Left ventricle myocardium inferior (tissue), 1 donor: ENCODE measurements around the gene SDK2. TPM values are rescaled to one million over a fixed set of nuclear protein-coding genes. Genes with fewer than 3 reads are reported as not detected.

Experiments used
- DNase-seq: peaks from one replicate; pipeline ENCODE4 v3.0.0-alpha.2; 2020
- H3K27ac ChIP-seq: fragments of 200-600 bp; replicated peaks from 2 replicates; pipeline ENCODE4 v1.8.0; 2021
- H3K27me3 ChIP-seq: fragments of 200-600 bp; 2 replicates; pipeline ENCODE4 v1.8.0; 2021; ENCODE audit warnings: low read depth
- H3K36me3 ChIP-seq: fragments of 200-600 bp; 2 replicates; pipeline ENCODE4 v1.8.0; 2021
- H3K4me1 ChIP-seq: fragments of 200-600 bp; 2 replicates; pipeline ENCODE4 v1.8.0; 2021
- H3K4me3 ChIP-seq: fragments of 200-600 bp; 2 replicates; pipeline ENCODE4 v1.8.0; 2021; ENCODE audit warnings: mild to moderate bottlenecking, moderate library complexity
- H3K9me3 ChIP-seq: fragments of 200-600 bp; replicated peaks from 2 replicates; pipeline ENCODE4 v1.8.0; 2021
- CTCF ChIP-seq: fragments of 200-600 bp; IDR thresholded peaks from 2 replicates; pipeline ENCODE4 v1.8.0; 2021; ENCODE audit warnings: antibody characterized with exemption, mild to moderate bottlenecking, borderline replicate concordance
- intact Hi-C: fragments of 100-400 bp; cut with micrococcal nuclease; formaldehyde crosslinking; loops from one replicate; pipeline ENCODE4 v1.11.0; 2022
- total RNA-seq: library from RNA; stranded (reverse); fragmentation: NEBNext Ultra II Directional; extraction: Animal tissue kit (Norgen Biotek cat#: 25700); gene quantifications from one replicate; pipeline ENCODE4 v1.2.1, GENCODE V29; 2021
- donor health status: DM: no; HTN: yes; CAD: no; lungs with severe emphysema.

Gene SDK2
- total RNA-seq, 1 donor from 2014 or later, result 2.2 TPM

- Histone ChIP-seq H3K9me3 (peaks cover 15% of the 10 kb centered on the region), H3K4me3 (no peak overlapping the region), H3K27ac (no peak overlapping the region), H3K36me3 (no peaks in the 10 kb centered on the region), H3K27me3 (peaks cover 66% of the 10 kb centered on the region), H3K4me1 (no peaks in the 10 kb centered on the region)
- intact Hi-C loops, result no loop called here
- DNase-seq, result no peak
- TF ChIP-seq CTCF, result no peak
Observed at GRCh38 chr17:73650617-73651200, 6.5 kb upstream of the SDK2 start.

DNA sequence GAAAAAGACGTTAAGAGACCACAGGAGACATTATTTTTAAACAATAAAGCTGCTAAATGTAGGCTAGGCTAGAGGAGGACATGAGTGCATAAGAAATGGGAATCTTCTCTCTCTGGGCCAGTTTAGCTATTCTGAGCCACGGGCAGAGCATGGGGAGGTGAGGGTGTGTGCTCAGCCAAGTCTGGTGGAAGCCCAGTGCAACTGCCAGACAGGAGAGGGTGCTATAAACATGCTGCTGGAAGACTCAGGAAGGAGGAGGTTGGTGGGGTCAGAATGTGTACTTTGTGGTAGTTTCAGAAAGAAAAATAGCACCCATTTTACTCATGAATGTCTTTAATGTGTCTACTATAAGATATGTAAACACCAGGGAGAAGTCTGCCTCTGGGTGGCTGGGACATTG, 5.9 kb upstream of the SDK2 start:
- Histone ChIP-seq H3K27me3 (peaks cover 66% of the 10 kb centered on the region), H3K27ac (no peak overlapping the region), H3K9me3 (peaks cover 15% of the 10 kb centered on the region), H3K36me3 (no peaks in the 10 kb centered on the region), H3K4me1 (peaks cover 5% of the 10 kb centered on the region), H3K4me3 (no peak overlapping the region)
- peak; percentile 53 for TF ChIP-seq CTCF
- intact Hi-C loops, result no loop called here
- no peak for DNase-seq

GRCh38 chr17:73648974-73649373, 4.7 kb upstream of the SDK2 start:
- peaks cover 64% of the 10 kb centered on the region for H3K27me3 ChIP-seq
- TF ChIP-seq CTCF, result no peak
- intact Hi-C loops, result no loop called here

DNA sequence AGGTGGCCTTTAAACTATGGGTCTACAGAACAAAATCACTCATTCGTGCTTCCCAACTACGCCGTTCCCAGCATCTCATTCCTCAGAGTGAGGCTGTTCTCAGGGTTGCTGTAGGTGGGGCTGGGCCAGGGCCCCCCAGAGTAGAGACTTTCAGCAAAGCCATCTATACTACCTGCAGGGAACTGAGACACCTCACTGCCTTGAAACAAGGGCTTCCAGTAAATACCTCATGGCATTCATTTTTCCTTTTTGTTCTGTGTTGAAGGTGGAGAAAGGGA, 4.2 kb upstream of the SDK2 start:
- intact Hi-C loops, result no loop called here

More at GRCh38 chr17:73648974-73649373, 4.7 kb upstream of the SDK2 start:
- no peak for DNase-seq
- peaks cover 8% of the 10 kb centered on the region for H3K9me3 ChIP-seq
- no peaks in the 10 kb centered on the region for H3K36me3 ChIP-seq
- H3K4me3 ChIP-seq, result no peak overlapping the region
- peaks cover 12% of the 10 kb centered on the region for H3K4me1 ChIP-seq
- H3K27ac ChIP-seq, result no peak overlapping the region

GRCh38 chr17:73647772-73648542, 3.7 kb upstream of the SDK2 start:
- H3K4me1 ChIP-seq, result peaks cover 22% of the 10 kb centered on the region
- no peak for TF ChIP-seq CTCF
- H3K36me3 ChIP-seq, result no peaks in the 10 kb centered on the region
- no peak overlapping the region for H3K4me3 ChIP-seq
- no peak overlapping the region for H3K27ac ChIP-seq
- intact Hi-C loops, result no loop called here
- H3K9me3 ChIP-seq, result no peaks in the 10 kb centered on the region
- DNase-seq, result no peak
- H3K27me3 ChIP-seq, result peaks cover 68% of the 10 kb centered on the region

More for the DNA sequence above, 4.2 kb upstream of the SDK2 start:
- DNase-seq, result no peak
- no peaks in the 10 kb centered on the region for H3K36me3 ChIP-seq
- peaks cover 3% of the 10 kb centered on the region for H3K9me3 ChIP-seq
- H3K4me3 ChIP-seq, result no peak overlapping the region
- peaks cover 66% of the 10 kb centered on the region for H3K27me3 ChIP-seq
- H3K4me1 ChIP-seq, result peaks cover 17% of the 10 kb centered on the region
- H3K27ac ChIP-seq, result no peak overlapping the region
- no peak for TF ChIP-seq CTCF
